CD1c-positive myeloid dendritic cell (primary cell): ENCODE measurements around the gene PTPRE.
A peak's percentile ranks its signal among the peaks of the same experiment; 100 is the strongest.

ENCODE experiments used
- DNase-seq: peaks from one replicate; pipeline ENCODE4 v3.0.0-alpha.2; 2016; ENCODE audit errors: extremely low spot score

PTPRE gene

GRCh38 chr10:127882391-127882790, 24.5 kb upstream of the PTPRE start:
- DNase-seq: no peak

GRCh38 chr10:127882801-127883459, 24.0 kb upstream of the PTPRE start:
- DNase-seq: peak; percentile 51

GRCh38 chr10:127883516-127883915, 23.4 kb upstream of the PTPRE start:
- no peak for DNase-seq

GRCh38 chr10:127884501-127884900, 22.4 kb upstream of the PTPRE start:
- no peak for DNase-seq

GRCh38 chr10:127886371-127887051, 20.4 kb upstream of the PTPRE start:
- no peak for DNase-seq

GRCh38 chr10:127887541-127888415, 19.1 kb upstream of the PTPRE start:
- DNase-seq: no peak

- DNase-seq: no peak
Observed at GRCh38 chr10:127888521-127889312, 18.2 kb upstream of the PTPRE start.

GRCh38 chr10:127889605-127890195, 17.2 kb upstream of the PTPRE start:
- peak; percentile 84 for DNase-seq

GRCh38 chr10:127890216-127890615, 16.7 kb upstream of the PTPRE start:
- peak; percentile 32 for DNase-seq

- DNase-seq: no peak
Observed at GRCh38 chr10:127890832-127891334, 16.0 kb upstream of the PTPRE start.

GRCh38 chr10:127892743-127893142, 14.2 kb upstream of the PTPRE start, which contains the start of gene CLRN3:
Gene CLRN3 (minus strand): TSS chr10:127892941. CDS start chr10:127892784, 157 bp downstream.
- no peak for DNase-seq

GRCh38 chr10:127894146-127894545, 12.8 kb upstream of the PTPRE start:
- DNase-seq: no peak

GRCh38 chr10:127896590-127896989, 10.3 kb upstream of the PTPRE start:
- no peak for DNase-seq

- DNase-seq: no peak
Observed at GRCh38 chr10:127897177-127897576, 9.7 kb upstream of the PTPRE start.

GRCh38 chr10:127899766-127900387, 7.0 kb upstream of the PTPRE start:
- peak; percentile 80 for DNase-seq

- DNase-seq: no peak
Observed at GRCh38 chr10:127903789-127904188, 3.1 kb upstream of the PTPRE start.

- DNase-seq: no peak
Observed at GRCh38 chr10:127904311-127905000, 2.4 kb upstream of the PTPRE start.

GRCh38 chr10:127905001-127905847, 1.7 kb upstream of the PTPRE start:
- no peak for DNase-seq

GRCh38 chr10:127905848-127906261, 1.0 kb upstream of the PTPRE start:
- peak; percentile 46 for DNase-seq
